HepG2 (cell line): ENCODE data around the gene HPS1. TPM values are rescaled to one million over a fixed set of nuclear protein-coding genes. Genes with fewer than 3 reads are reported as not detected.

Source experiments
- ATAC-seq: fragments of 200-7000 bp; cut with Tn5 transposase; 3 replicates; pipeline ENCODE4 v1.9.1; 2020; ENCODE audit warnings: mild to moderate bottlenecking, moderate library complexity
- BruUV-seq: library from RNA; stranded (reverse); fragments of 400-500 nt; replicated peaks from 2 replicates; lab custom pipeline; 2021; lab: Mats Ljungman, UMichigan
- CTCF ChIA-PET: fragments of 300-600 bp; formaldehyde crosslinking; extraction: SDS; loops from one replicate; lab custom pipeline; 2021; ENCODE audit warnings: low total read pairs, inconsistent platforms, low intra/inter-chr PET ratio; lab: Yijun Ruan, JAX
- POLR2A ChIA-PET: fragments of 350-600 bp; sonication (Branson Sonifier 250); formaldehyde crosslinking; loops from one replicate; lab custom pipeline; 2020; ENCODE audit warnings: antibody characterized with exemption, inconsistent platforms; lab: Yijun Ruan, JAX
- DNase-seq: peaks from one replicate; pipeline ENCODE4 v3.0.0-alpha.2; 2015; ENCODE audit warnings: low spot score
- FAIRE-seq: peaks from 3 replicates; lab custom pipeline; 2011; peaks lifted over from hg19 to GRCh38; lab: Jason Lieb, UNC
- H2AFZ ChIP-seq: one replicate; pipeline ENCODE4 v1.6.1; 2011; ENCODE audit warnings: low read length, inconsistent platforms
- H3K27ac ChIP-seq: fragments of 300-600 bp; 3 replicates; pipeline ENCODE4 v1.8.0; 2011; ENCODE audit warnings: mixed run types, mild to moderate bottlenecking, mixed read lengths, low read length, inconsistent platforms; ENCODE audit not compliant: insufficient read depth; ENCODE audit errors: extremely low read length
- H3K27me3 ChIP-seq, 2 experiments: fragments of 200-600 bp in 1 of 2; 2 replicates in 1 of 2; 3 replicates in 1 of 2; pipeline versions ENCODE4 v1.6.0 to v1.8.0; 2011; ENCODE audit warnings: low read length in 2 of 2, mild to moderate bottlenecking in 2 of 2, moderate library complexity in 2 of 2, inconsistent platforms in 1 of 2; ENCODE audit not compliant: insufficient read depth in 2 of 2, control insufficient read depth in 1 of 2
- H3K36me3 ChIP-seq, 2 experiments: fragments of 200-600 bp in 1 of 2; replicated peaks in 1 of 2; 2 replicates in 1 of 2; 3 replicates in 1 of 2; pipeline versions ENCODE4 v1.5.1 to v1.8.0; 2011; ENCODE audit warnings: low read length in 2 of 2, inconsistent platforms in 1 of 2; ENCODE audit not compliant: insufficient read depth in 2 of 2, control insufficient read depth in 1 of 2
- H3K4me1 ChIP-seq: 2 replicates; pipeline ENCODE4 v1.5.1; 2012; ENCODE audit warnings: low read length, inconsistent platforms; ENCODE audit not compliant: insufficient read depth
- H3K4me2 ChIP-seq: 2 replicates; pipeline ENCODE4 v1.6.0; 2011; ENCODE audit warnings: low read depth, low read length, inconsistent platforms
- H3K4me3 ChIP-seq, 3 experiments: fragments of 200-600 bp in 1 of 3; sonication (generic), shearing (Covaris generic) in 1 of 3; replicated peaks in 1 of 3; 2 replicates each; pipeline ENCODE4 v1.5.1; 2011 to 2016; ENCODE audit warnings: low read length in 3 of 3, inconsistent platforms in 2 of 3, low read depth in 2 of 3, mild to moderate bottlenecking in 2 of 3, control low read depth in 1 of 3, mixed read lengths in 1 of 3; ENCODE audit not compliant: insufficient read depth in 1 of 3
- H3K79me2 ChIP-seq: one replicate; pipeline ENCODE4 v1.6.1; 2011; ENCODE audit warnings: low read length, inconsistent platforms; ENCODE audit not compliant: insufficient read depth
- H3K9ac ChIP-seq: 2 replicates; pipeline ENCODE4 v1.6.0; 2011; ENCODE audit warnings: mild to moderate bottlenecking, low read depth, low read length, inconsistent platforms; ENCODE audit not compliant: insufficient read depth
- H3K9me3 ChIP-seq: 2 replicates; pipeline ENCODE4 v1.5.1; 2012; ENCODE audit warnings: mild to moderate bottlenecking, low read length
- H4K20me1 ChIP-seq: 2 replicates; pipeline ENCODE4 v1.6.0; 2011; ENCODE audit warnings: inconsistent platforms, mild to moderate bottlenecking, low read length, moderate library complexity; ENCODE audit not compliant: insufficient read depth
- NONO ChIP-seq, 2 experiments: fragments of 450-650 bp in 1 of 2; sonication (generic) in 1 of 2; formaldehyde crosslinking in 1 of 2; IDR thresholded peaks in 1 of 2; conservative IDR thresholded peaks in 1 of 2; 2 replicates each; pipeline versions ENCODE4 v1.6.1 to v1.8.0; 2017 to 2022; ENCODE audit warnings: mild to moderate bottlenecking in 1 of 2, missing genetic modification reagents in 1 of 2, moderate library complexity in 1 of 2
- ZNF124 ChIP-seq: sonication (generic); formaldehyde crosslinking; IDR thresholded peaks from 2 replicates; pipeline ENCODE4 v1.4.0; 2020; ENCODE audit warnings: missing genetic modification reagents
- ZNF75D ChIP-seq: sonication (generic); formaldehyde crosslinking; IDR thresholded peaks from 2 replicates; pipeline ENCODE4 v1.8.1; 2023; ENCODE audit warnings: missing genetic modification reagents, mild to moderate bottlenecking, borderline replicate concordance
- ZZZ3 ChIP-seq: sonication (generic); formaldehyde crosslinking; IDR thresholded peaks from 2 replicates; pipeline ENCODE4 v1.4.0; 2020; ENCODE audit warnings: missing genetic modification reagents, mild to moderate bottlenecking, borderline replicate concordance
- WGBS: methylation state at CpG from one replicate; pipeline ENCODE4 v1.1.6; 2017; ENCODE audit warnings: low lambda C conversion rate; 5-methylcytosine and 5-hydroxymethylcytosine counted together
- in situ Hi-C: cut with HindIII; loops from 2 replicates; pipeline ENCODE4 v1.10.0; 2017; ENCODE audit warnings: low pct_unique_long_range_greater_than_20kb; ENCODE audit not compliant: extremely low pct_ligation_motif_present
- intact Hi-C: fragments of 100-400 bp; cut with micrococcal nuclease; formaldehyde crosslinking; loops from one replicate; pipeline ENCODE4 v1.10.0; 2022; ENCODE audit not compliant: unreplicated experiment
- polyA plus RNA-seq, 8 experiments: library from polyadenylated mRNA; depleted of rRNA in 3 of 8; stranded (reverse) in 7 of 8; unstranded in 1 of 8; fragments of >200 nt; fragmentation: Illumina TruSeq in 4 of 8; extraction: Trizol in 4 of 8; gene quantifications; 2 replicates each; pipeline versions ENCODE4 v1.2.1 to v1.2.3, GENCODE V29; 2011 to 2016; ENCODE audit warnings: low read depth in 4 of 8, missing spikeins in 1 of 8, mixed read lengths in 1 of 8; ENCODE audit not compliant: insufficient read depth in 1 of 8
- total RNA-seq, 5 experiments: library from RNA; depleted of rRNA; stranded (reverse); fragments of >200 nt; fragmentation: Illumina TruSeq; extraction: Trizol; gene quantifications; 2 replicates each; pipeline ENCODE4 v1.2.3, GENCODE V29; 2016; ENCODE audit warnings: low read depth in 1 of 5
- TF ChIP-seq, protein P1 (sequence below): IDR thresholded peaks from 2 replicates; pipeline ENCODE4 v1.6.1; 2016; ENCODE audit warnings: low read depth, missing genetic modification reagents, missing compliant biosample characterization
- TF ChIP-seq, protein P2 (sequence below): IDR thresholded peaks from 2 replicates; pipeline ENCODE4 v1.6.1; 2018; ENCODE audit warnings: missing genetic modification reagents
- TF ChIP-seq, protein P3 (sequence below), 2 experiments: sonication (generic) in 1 of 2; formaldehyde crosslinking in 1 of 2; IDR thresholded peaks; 2 replicates each; pipeline versions ENCODE4 v1.4.0 to v1.6.1; 2018 to 2020; ENCODE audit warnings: missing genetic modification reagents in 2 of 2, borderline replicate concordance in 1 of 2, low read depth in 1 of 2, mild to moderate bottlenecking in 1 of 2, missing biosample characterization in 1 of 2
- TF ChIP-seq, protein P4 (sequence below): sonication (generic); formaldehyde crosslinking; IDR thresholded peaks from 2 replicates; pipeline ENCODE4 v1.4.0; 2020; ENCODE audit warnings: mild to moderate bottlenecking, missing genetic modification reagents, borderline replicate concordance

HPS1 gene
- total and polyA plus RNA-seq, 2 of the 13 experiments (the other 11 are each of a cell fraction or from before 2014, with no cell fraction given): 24.6 to 25.8 TPM

DNA sequence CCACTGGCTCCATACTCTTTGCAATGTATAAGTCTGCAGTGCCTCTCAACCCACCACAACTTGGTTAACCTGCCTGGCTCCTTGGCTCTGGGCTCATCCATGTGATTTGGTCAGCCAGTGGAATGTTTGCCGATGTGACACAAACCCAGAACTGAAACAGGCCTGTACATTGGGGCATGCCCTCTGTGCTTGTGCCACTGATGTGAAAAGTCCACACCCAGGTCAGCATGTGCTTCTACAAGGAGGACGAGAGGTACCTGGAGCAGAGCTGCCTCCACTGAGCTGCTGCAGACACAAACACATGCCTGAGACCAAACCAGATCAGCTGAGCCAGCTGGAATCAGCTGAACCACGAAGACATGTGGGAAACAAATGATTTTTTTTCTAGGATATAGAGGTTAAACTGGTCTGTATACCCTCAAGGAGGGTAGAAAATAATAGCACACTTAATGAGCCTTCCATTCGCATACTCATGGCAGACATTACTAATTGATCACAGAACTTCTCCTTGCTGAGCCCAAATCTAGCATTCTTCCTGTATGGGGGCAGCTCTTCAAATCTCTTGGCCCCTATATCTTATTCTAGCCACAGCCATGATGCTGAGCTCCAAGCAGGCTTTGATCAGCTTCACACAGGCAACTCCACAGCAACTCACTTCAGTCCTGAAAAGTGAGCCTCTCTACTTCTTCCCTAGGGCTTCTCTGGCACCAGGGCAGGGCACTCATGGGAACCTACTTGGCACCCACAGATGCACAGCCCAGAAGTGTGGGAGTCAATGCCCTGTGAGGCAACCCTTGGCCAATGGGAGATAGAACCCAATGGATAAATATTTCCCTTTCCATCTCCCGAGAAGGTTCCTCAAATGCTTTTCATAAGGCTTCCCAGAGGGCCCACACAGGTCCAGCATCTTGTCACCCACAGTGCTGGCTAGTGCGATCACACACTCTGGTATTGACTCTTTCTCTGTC is 50.4 kb downstream of the HPS1 start (continued):
- TF ChIP-seq, protein P1, sequence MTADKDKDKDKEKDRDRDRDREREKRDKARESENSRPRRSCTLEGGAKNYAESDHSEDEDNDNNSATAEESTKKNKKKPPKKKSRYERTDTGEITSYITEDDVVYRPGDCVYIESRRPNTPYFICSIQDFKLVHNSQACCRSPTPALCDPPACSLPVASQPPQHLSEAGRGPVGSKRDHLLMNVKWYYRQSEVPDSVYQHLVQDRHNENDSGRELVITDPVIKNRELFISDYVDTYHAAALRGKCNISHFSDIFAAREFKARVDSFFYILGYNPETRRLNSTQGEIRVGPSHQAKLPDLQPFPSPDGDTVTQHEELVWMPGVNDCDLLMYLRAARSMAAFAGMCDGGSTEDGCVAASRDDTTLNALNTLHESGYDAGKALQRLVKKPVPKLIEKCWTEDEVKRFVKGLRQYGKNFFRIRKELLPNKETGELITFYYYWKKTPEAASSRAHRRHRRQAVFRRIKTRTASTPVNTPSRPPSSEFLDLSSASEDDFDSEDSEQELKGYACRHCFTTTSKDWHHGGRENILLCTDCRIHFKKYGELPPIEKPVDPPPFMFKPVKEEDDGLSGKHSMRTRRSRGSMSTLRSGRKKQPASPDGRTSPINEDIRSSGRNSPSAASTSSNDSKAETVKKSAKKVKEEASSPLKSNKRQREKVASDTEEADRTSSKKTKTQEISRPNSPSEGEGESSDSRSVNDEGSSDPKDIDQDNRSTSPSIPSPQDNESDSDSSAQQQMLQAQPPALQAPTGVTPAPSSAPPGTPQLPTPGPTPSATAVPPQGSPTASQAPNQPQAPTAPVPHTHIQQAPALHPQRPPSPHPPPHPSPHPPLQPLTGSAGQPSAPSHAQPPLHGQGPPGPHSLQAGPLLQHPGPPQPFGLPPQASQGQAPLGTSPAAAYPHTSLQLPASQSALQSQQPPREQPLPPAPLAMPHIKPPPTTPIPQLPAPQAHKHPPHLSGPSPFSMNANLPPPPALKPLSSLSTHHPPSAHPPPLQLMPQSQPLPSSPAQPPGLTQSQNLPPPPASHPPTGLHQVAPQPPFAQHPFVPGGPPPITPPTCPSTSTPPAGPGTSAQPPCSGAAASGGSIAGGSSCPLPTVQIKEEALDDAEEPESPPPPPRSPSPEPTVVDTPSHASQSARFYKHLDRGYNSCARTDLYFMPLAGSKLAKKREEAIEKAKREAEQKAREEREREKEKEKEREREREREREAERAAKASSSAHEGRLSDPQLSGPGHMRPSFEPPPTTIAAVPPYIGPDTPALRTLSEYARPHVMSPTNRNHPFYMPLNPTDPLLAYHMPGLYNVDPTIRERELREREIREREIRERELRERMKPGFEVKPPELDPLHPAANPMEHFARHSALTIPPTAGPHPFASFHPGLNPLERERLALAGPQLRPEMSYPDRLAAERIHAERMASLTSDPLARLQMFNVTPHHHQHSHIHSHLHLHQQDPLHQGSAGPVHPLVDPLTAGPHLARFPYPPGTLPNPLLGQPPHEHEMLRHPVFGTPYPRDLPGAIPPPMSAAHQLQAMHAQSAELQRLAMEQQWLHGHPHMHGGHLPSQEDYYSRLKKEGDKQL: no peak
- TF ChIP-seq ZNF124 (CRISPR knock-in tag) (no peak), ZNF75D (CRISPR knock-in tag) (no peak)

DNA sequence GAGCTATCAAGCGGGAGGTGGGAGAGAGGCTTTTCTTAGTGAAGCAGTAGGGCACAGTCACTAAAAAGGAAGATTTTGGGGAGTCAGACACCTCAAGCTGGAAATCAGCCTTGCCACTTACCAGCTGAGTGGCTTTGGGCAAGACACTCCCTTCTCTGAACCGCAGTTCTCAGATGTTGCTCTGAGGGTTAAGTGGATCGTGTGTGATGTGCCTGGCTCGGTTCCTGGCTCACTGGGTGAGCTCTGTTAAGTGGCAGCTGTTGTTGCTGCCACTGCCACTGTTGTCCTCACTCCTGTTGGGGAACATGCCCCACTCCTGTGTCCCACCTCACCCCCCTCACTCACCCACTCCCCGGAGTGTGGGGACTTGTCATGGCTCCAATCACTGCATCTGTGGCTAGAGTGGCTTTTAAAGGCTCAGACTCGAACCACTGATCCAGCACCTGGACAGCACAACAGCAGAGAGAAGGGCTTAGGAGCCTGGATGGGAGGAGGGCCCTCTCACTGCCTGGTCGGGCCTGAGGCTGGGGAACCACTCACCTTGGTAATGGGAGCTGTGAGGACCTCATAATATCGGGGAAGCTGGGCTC is 51.8 kb downstream of the HPS1 start:
- Histone ChIP-seq H4K20me1 (no peaks in the 10 kb centered on the region), H3K27ac (no peak overlapping the region), H3K79me2 (no peaks in the 10 kb centered on the region), H3K4me1 (no peaks in the 10 kb centered on the region), H3K9me3 (no peaks in the 10 kb centered on the region), H3K4me2 (no peak overlapping the region), H3K9ac (no peak overlapping the region), H3K27me3 (no peaks in the 10 kb centered on the region; a peak in 1 of 5 replicates), H3K36me3 (no peaks in the 10 kb centered on the region), H3K4me3 (no peak overlapping the region), H2AFZ (no peak overlapping the region)
- in situ Hi-C loops: no loop called here
- no peak for ATAC-seq
- POLR2A ChIA-PET: interaction anchor here (1.1 kb wide), 1 partner anchor 20 kb away, joined by 3 read pairs; the partner anchor contains the start of gene PYROXD2
- intact Hi-C loops: no loop called here
- WGBS: 35% methylated on average over 5 of the region's 8 CpGs
- no peak for FAIRE-seq
- no TSS peak for BruUV-seq
- CTCF ChIA-PET: no interaction called here
- DNase-seq: no peak
- TF ChIP-seq, protein P2, sequence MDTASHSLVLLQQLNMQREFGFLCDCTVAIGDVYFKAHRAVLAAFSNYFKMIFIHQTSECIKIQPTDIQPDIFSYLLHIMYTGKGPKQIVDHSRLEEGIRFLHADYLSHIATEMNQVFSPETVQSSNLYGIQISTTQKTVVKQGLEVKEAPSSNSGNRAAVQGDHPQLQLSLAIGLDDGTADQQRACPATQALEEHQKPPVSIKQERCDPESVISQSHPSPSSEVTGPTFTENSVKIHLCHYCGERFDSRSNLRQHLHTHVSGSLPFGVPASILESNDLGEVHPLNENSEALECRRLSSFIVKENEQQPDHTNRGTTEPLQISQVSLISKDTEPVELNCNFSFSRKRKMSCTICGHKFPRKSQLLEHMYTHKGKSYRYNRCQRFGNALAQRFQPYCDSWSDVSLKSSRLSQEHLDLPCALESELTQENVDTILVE: no peak
- TF ChIP-seq, protein P3, sequence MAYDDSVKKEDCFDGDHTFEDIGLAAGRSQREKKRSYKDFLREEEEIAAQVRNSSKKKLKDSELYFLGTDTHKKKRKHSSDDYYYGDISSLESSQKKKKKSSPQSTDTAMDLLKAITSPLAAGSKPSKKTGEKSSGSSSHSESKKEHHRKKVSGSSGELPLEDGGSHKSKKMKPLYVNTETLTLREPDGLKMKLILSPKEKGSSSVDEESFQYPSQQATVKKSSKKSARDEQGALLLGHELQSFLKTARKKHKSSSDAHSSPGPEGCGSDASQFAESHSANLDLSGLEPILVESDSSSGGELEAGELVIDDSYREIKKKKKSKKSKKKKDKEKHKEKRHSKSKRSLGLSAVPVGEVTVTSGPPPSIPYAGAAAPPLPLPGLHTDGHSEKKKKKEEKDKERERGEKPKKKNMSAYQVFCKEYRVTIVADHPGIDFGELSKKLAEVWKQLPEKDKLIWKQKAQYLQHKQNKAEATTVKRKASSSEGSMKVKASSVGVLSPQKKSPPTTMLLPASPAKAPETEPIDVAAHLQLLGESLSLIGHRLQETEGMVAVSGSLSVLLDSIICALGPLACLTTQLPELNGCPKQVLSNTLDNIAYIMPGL (CRISPR knock-in tag; IDR thresholded peaks at IDR 0.05; ENCODE audit: borderline replicate concordance in 1 of 2, low read depth in 1 of 2): no peak
- TF ChIP-seq NONO (IDR thresholded peaks at IDR 0.05): no peak
- no peak for TF ChIP-seq NONO (CRISPR knock-in tag; conservative IDR thresholded peaks at IDR 0.05)
- TF ChIP-seq, protein P4, sequence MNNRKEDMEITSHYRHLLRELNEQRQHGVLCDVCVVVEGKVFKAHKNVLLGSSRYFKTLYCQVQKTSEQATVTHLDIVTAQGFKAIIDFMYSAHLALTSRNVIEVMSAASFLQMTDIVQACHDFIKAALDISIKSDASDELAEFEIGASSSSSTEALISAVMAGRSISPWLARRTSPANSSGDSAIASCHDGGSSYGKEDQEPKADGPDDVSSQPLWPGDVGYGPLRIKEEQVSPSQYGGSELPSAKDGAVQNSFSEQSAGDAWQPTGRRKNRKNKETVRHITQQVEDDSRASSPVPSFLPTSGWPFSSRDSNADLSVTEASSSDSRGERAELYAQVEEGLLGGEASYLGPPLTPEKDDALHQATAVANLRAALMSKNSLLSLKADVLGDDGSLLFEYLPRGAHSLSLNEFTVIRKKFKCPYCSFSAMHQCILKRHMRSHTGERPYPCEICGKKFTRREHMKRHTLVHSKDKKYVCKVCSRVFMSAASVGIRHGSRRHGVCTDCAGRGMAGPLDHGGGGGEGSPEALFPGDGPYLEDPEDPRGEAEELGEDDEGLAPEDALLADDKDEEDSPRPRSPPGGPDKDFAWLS: no peak
- no peak for TF ChIP-seq ZZZ3 (CRISPR knock-in tag)
